Hepatocyte (in vitro differentiated cells): ENCODE results near the gene SBF2. TPM values are rescaled to one million over a fixed set of nuclear protein-coding genes. Genes with fewer than 3 reads are reported as not detected.

Experiments
- DNase-seq: peaks from one replicate; pipeline ENCODE4 v3.0.0-alpha.2; 2016; ENCODE audit warnings: low spot score
- H2AFZ ChIP-seq: fragments of 200-600 bp; sonication (generic); 2 replicates; pipeline ENCODE4 v1.6.0; 2016; ENCODE audit warnings: antibody characterized with exemption, mild to moderate bottlenecking
- H3K27ac ChIP-seq: fragments of 200-600 bp; sonication (generic); 2 replicates; pipeline ENCODE4 v1.5.1; 2016; ENCODE audit warnings: mild to moderate bottlenecking
- H3K27me3 ChIP-seq: fragments of 200-600 bp; sonication (generic); 2 replicates; pipeline ENCODE4 v1.6.1; 2016
- H3K36me3 ChIP-seq: fragments of 200-600 bp; sonication (generic); replicated peaks from 2 replicates; pipeline ENCODE4 v1.5.1; 2016; ENCODE audit warnings: low read depth; ENCODE audit not compliant: insufficient read depth
- H3K4me1 ChIP-seq: fragments of 200-600 bp; sonication (generic); 2 replicates; pipeline ENCODE4 v1.5.1; 2016; ENCODE audit warnings: mild to moderate bottlenecking, moderate library complexity; ENCODE audit not compliant: insufficient read depth
- H3K4me2 ChIP-seq: fragments of 200-600 bp; sonication (generic); 2 replicates; pipeline ENCODE4 v1.6.0; 2016
- H3K4me3 ChIP-seq: fragments of 200-600 bp; sonication (generic); 2 replicates; pipeline ENCODE4 v1.5.1; 2016; ENCODE audit warnings: mild to moderate bottlenecking
- H3K79me2 ChIP-seq: fragments of 200-600 bp; sonication (generic); 2 replicates; pipeline ENCODE4 v1.6.0; 2017; ENCODE audit warnings: mild to moderate bottlenecking
- H3K9me2 ChIP-seq: fragments of 200-600 bp; sonication (generic); replicated peaks from 2 replicates; pipeline ENCODE4 v1.6.0; 2017; ENCODE audit warnings: mild to moderate bottlenecking; ENCODE audit not compliant: insufficient read depth
- H3K9me3 ChIP-seq: fragments of 200-600 bp; sonication (generic); 2 replicates; pipeline ENCODE4 v1.5.1; 2016; ENCODE audit warnings: low read depth, mild to moderate bottlenecking
- H4K20me1 ChIP-seq: fragments of 200-600 bp; sonication (generic); 2 replicates; pipeline ENCODE4 v1.6.0; 2016; ENCODE audit warnings: mild to moderate bottlenecking; ENCODE audit not compliant: insufficient read depth, poor library complexity, severe bottlenecking
- EZH2 ChIP-seq: fragments of 200-600 bp; sonication (generic); IDR thresholded peaks from 2 replicates; pipeline ENCODE4 v1.6.1; 2016; ENCODE audit warnings: antibody characterized with exemption, mild to moderate bottlenecking, borderline replicate concordance
- EZH2phosphoT487 ChIP-seq: fragments of 200-600 bp; sonication (generic); IDR thresholded peaks from one replicate; pipeline ENCODE4 v1.6.1; 2018; ENCODE audit warnings: antibody characterized with exemption, mild to moderate bottlenecking, low read depth, moderate library complexity; ENCODE audit not compliant: unreplicated experiment, severe bottlenecking
- WGBS: methylation state at CpG from one replicate; pipeline ENCODE4 v1.1.6; 2016; ENCODE audit warnings: low lambda C conversion rate; ENCODE audit errors: missing lambda C conversion rate; 5-methylcytosine and 5-hydroxymethylcytosine counted together
- polyA plus RNA-seq: library from polyadenylated mRNA; unstranded; fragments of >200 nt; fragmentation: Nextera tagmentation; extraction: Ambion mirVana; gene quantifications from 2 replicates; pipeline ENCODE4 v1.2.1, GENCODE V29; 2016
- total RNA-seq: library from RNA; depleted of rRNA; stranded (reverse); fragments of >200 nt; gene quantifications from 2 replicates; pipeline ENCODE4 v1.2.3, GENCODE V29; 2014
- TF ChIP-seq, protein P1 (sequence below): fragments of 200-600 bp; sonication (generic); IDR thresholded peaks from 2 replicates; pipeline ENCODE4 v1.5.1; 2016; ENCODE audit warnings: antibody characterized with exemption, mild to moderate bottlenecking; ENCODE audit not compliant: poor library complexity

Gene SBF2
- total and polyA plus RNA-seq, 2 experiments from 2014 or later, result 25.7 to 83.2 TPM

DNA sequence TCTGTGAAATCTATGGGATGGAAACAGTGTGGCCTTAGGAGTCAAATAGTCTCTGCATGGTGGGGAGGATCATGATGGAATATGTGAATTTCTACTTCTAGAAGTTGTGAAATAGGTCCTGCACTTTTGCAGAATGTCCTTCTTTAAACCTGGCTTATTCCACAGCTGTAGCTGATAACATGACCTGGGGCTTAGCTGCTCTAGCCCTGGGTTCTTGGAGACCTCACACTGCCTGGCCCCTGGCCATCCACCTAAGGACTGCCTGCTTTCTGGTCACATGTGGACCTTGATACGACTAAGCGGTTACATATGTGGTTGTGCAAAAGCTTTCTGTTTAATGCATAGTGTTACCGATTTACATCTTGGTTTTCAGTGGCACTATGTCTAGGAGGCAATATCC lies 541.9 kb downstream of the SBF2 start:
- Histone ChIP-seq H2AFZ (no peak overlapping the region), H3K9me2 (no peaks in the 10 kb centered on the region), H3K4me2 (no peak overlapping the region), H3K9me3 (no peaks in the 10 kb centered on the region), H3K79me2 (no peaks in the 10 kb centered on the region), H4K20me1 (no peaks in the 10 kb centered on the region), H3K27me3 (no peaks in the 10 kb centered on the region), H3K27ac (peak overlapping the region; percentile 11), H3K36me3 (no peaks in the 10 kb centered on the region), H3K4me1 (no peaks in the 10 kb centered on the region), H3K4me3 (no peak overlapping the region)
- WGBS, result 75% methylated on average over 3 of the region's 3 CpGs
- DNase-seq, result peak; percentile 41
- no peak for TF ChIP-seq EZH2
- TF ChIP-seq, protein P1, sequence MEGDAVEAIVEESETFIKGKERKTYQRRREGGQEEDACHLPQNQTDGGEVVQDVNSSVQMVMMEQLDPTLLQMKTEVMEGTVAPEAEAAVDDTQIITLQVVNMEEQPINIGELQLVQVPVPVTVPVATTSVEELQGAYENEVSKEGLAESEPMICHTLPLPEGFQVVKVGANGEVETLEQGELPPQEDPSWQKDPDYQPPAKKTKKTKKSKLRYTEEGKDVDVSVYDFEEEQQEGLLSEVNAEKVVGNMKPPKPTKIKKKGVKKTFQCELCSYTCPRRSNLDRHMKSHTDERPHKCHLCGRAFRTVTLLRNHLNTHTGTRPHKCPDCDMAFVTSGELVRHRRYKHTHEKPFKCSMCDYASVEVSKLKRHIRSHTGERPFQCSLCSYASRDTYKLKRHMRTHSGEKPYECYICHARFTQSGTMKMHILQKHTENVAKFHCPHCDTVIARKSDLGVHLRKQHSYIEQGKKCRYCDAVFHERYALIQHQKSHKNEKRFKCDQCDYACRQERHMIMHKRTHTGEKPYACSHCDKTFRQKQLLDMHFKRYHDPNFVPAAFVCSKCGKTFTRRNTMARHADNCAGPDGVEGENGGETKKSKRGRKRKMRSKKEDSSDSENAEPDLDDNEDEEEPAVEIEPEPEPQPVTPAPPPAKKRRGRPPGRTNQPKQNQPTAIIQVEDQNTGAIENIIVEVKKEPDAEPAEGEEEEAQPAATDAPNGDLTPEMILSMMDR, result no peak
- TF ChIP-seq EZH2phosphoT487, result no peak

- Histone ChIP-seq H3K36me3 (no peaks in the 10 kb centered on the region), H3K79me2 (no peaks in the 10 kb centered on the region), H3K27ac (no peak overlapping the region), H3K4me1 (no peaks in the 10 kb centered on the region), H3K4me2 (no peak overlapping the region), H3K9me2 (no peaks in the 10 kb centered on the region), H3K27me3 (no peaks in the 10 kb centered on the region), H4K20me1 (no peaks in the 10 kb centered on the region), H3K9me3 (no peaks in the 10 kb centered on the region), H2AFZ (no peak overlapping the region), H3K4me3 (no peak overlapping the region)
- TF ChIP-seq, protein P1, result no peak
- TF ChIP-seq EZH2 (no peak), EZH2phosphoT487 (no peak)
- 79% methylated on average over 4 of the region's 4 CpGs for WGBS
- no peak for DNase-seq
These were observed 543.5 kb downstream of the SBF2 start for GRCh38 chr11:9750551-9750950.

DNA sequence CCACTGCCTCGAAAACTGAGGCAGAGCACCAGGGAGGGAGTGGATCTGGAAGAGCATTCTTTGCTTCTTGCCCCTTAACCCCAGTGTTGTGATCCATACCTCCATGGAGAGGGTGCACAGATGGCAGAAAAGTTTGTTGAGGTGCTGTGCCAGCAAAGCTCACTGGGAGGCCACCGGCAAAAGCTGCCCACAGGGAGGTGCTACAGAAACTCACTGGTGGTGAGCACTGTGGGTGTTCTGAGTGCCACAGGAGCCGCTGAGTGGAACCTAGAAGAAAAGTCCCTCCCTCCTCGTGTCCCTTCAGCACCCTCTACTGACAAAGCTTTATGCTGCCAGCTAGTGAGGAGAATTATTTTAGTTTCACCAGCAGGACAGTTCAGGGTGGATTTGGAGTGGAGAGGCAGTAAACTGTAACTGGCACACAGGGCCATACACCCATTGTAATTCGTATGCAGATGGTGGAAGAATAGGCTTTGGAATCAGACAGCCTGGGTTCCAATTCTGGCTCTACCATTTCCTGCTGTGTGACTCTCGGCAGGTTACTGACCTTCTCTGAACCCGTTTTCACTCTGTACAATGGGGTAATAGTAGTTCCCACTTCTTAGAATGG lies 545.6 kb downstream of the SBF2 start:
- WGBS, result 68% methylated on average over 7 of the region's 7 CpGs
- Histone ChIP-seq H3K9me3 (no peaks in the 10 kb centered on the region), H3K36me3 (no peaks in the 10 kb centered on the region), H3K9me2 (no peaks in the 10 kb centered on the region), H3K79me2 (no peaks in the 10 kb centered on the region), H3K27me3 (no peaks in the 10 kb centered on the region), H3K4me2 (no peak overlapping the region), H4K20me1 (no peaks in the 10 kb centered on the region), H3K4me3 (no peak overlapping the region), H3K27ac (no peak overlapping the region), H2AFZ (no peak overlapping the region), H3K4me1 (no peaks in the 10 kb centered on the region)
- DNase-seq, result peak; percentile 80
- TF ChIP-seq EZH2phosphoT487, result no peak
- TF ChIP-seq, protein P1, result peak; percentile 59
